K562 (cell line): Measurements from ENCODE around the gene RBM34. TPM values are rescaled to one million over a fixed set of nuclear protein-coding genes. Genes with fewer than 3 reads are reported as not detected.

Source experiments
- CBFA2T2 ChIP-seq: fragments of 450-650 bp; conservative IDR thresholded peaks from 2 replicates; pipeline ENCODE4 v1.6.1; 2017; ENCODE audit warnings: mild to moderate bottlenecking
- CHD2 ChIP-seq: IDR thresholded peaks from 2 replicates; pipeline ENCODE4 v1.6.1; 2011; ENCODE audit warnings: low read depth, low read length
- MYBL2 ChIP-seq, 2 experiments: fragments of 450-650 bp in 1 of 2; sonication (generic) in 1 of 2; formaldehyde crosslinking in 1 of 2; IDR thresholded peaks; 2 replicates each; pipeline versions ENCODE4 v1.6.1 to v1.8.1; 2017 to 2022; ENCODE audit warnings: borderline replicate concordance in 1 of 2, inconsistent platforms in 1 of 2, low read depth in 1 of 2, mild to moderate bottlenecking in 1 of 2, missing genetic modification reagents in 1 of 2, moderate library complexity in 1 of 2
- NR2F6 ChIP-seq: fragments of 450-650 bp; formaldehyde crosslinking; IDR thresholded peaks from 2 replicates; pipeline ENCODE4 v1.4.0; 2020; ENCODE audit warnings: mild to moderate bottlenecking
- SOX6 ChIP-seq: fragments of 450-650 bp; IDR thresholded peaks from 2 replicates; pipeline ENCODE4 v1.6.1; 2014; ENCODE audit warnings: mild to moderate bottlenecking
- TGIF2 ChIP-seq: sonication (generic); formaldehyde crosslinking; IDR thresholded peaks from 2 replicates; pipeline ENCODE4 v1.8.1; 2022; ENCODE audit warnings: mild to moderate bottlenecking, missing genetic modification reagents, moderate library complexity
- ZNF12 ChIP-seq: sonication (generic); formaldehyde crosslinking; IDR thresholded peaks from 2 replicates; pipeline ENCODE4 v1.4.0; 2020; ENCODE audit warnings: mild to moderate bottlenecking, missing genetic modification reagents
- ZNF431 ChIP-seq: sonication (generic); formaldehyde crosslinking; IDR thresholded peaks from 2 replicates; pipeline ENCODE4 v1.8.0; 2022; ENCODE audit warnings: mild to moderate bottlenecking, missing genetic modification reagents
- ZNF668 ChIP-seq: fragments of 250-450 bp; sonication (Bioruptor Pico); IDR thresholded peaks from 2 replicates; pipeline ENCODE4 v1.8.0; 2022; ENCODE audit warnings: mild to moderate bottlenecking, inconsistent platforms
- polyA plus RNA-seq, 8 experiments: library from polyadenylated mRNA; depleted of rRNA in 4 of 8; stranded (reverse) in 5 of 8; unstranded in 3 of 8; fragments of >200 nt; fragmentation: Nextera tagmentation in 2 of 8; fragmentation: Illumina TruSeq in 1 of 8; extraction: Ambion mirVana in 2 of 8; extraction: Trizol in 1 of 8; gene quantifications; 2 replicates each; pipeline versions ENCODE4 v1.2.1 to v1.2.3, GENCODE V29; 2011 to 2014; ENCODE audit warnings: inconsistent platforms in 1 of 8, missing spikeins in 1 of 8
- total RNA-seq, 7 experiments: library from RNA; depleted of rRNA in 6 of 7; stranded (reverse); fragments of >200 nt in 6 of 7; fragmentation: Illumina TruSeq in 2 of 7; extraction: Trizol in 2 of 7; gene quantifications; 2 replicates each; pipeline versions ENCODE4 v1.2.1 to v1.2.3, GENCODE V29; 2011 to 2021; ENCODE audit warnings: low replicate concordance in 1 of 7
- TF ChIP-seq, protein P1 (sequence below): fragments of 450-650 bp; formaldehyde crosslinking; IDR thresholded peaks from 2 replicates; pipeline ENCODE4 v1.4.0; 2022; ENCODE audit warnings: missing genetic modification characterization
- TF ChIP-seq, protein P2 (sequence below): sonication (generic); formaldehyde crosslinking; IDR thresholded peaks from 2 replicates; pipeline ENCODE4 v1.4.0; 2020; ENCODE audit warnings: mild to moderate bottlenecking, missing genetic modification reagents
- TF ChIP-seq, protein P3 (sequence below): sonication (generic); formaldehyde crosslinking; IDR thresholded peaks from 2 replicates; pipeline ENCODE4 v1.5.0; 2020; ENCODE audit warnings: missing genetic modification reagents
- TF ChIP-seq, protein P4 (sequence below): fragments of 250-450 bp; sonication (Bioruptor Pico); IDR thresholded peaks from 2 replicates; pipeline ENCODE4 v1.5.0; 2020; ENCODE audit warnings: mild to moderate bottlenecking
- TF ChIP-seq, protein P5 (sequence below): fragments of 200-800 bp; sonication (Bioruptor generic); IDR thresholded peaks from 2 replicates; pipeline ENCODE4 v1.6.1; 2016; ENCODE audit warnings: missing genetic modification characterization, missing compliant biosample characterization
- TF ChIP-seq, protein P6 (sequence below): fragments of 250-450 bp; sonication (Bioruptor Pico); IDR thresholded peaks from 2 replicates; pipeline ENCODE4 v1.8.0; 2021; ENCODE audit warnings: mild to moderate bottlenecking, moderate library complexity

RBM34 gene
- total and polyA plus RNA-seq, 9 of the 15 experiments (the other 6 are each of a cell fraction or from before 2014, with no cell fraction given), result 64.0 to 178 (median 124) TPM

DNA sequence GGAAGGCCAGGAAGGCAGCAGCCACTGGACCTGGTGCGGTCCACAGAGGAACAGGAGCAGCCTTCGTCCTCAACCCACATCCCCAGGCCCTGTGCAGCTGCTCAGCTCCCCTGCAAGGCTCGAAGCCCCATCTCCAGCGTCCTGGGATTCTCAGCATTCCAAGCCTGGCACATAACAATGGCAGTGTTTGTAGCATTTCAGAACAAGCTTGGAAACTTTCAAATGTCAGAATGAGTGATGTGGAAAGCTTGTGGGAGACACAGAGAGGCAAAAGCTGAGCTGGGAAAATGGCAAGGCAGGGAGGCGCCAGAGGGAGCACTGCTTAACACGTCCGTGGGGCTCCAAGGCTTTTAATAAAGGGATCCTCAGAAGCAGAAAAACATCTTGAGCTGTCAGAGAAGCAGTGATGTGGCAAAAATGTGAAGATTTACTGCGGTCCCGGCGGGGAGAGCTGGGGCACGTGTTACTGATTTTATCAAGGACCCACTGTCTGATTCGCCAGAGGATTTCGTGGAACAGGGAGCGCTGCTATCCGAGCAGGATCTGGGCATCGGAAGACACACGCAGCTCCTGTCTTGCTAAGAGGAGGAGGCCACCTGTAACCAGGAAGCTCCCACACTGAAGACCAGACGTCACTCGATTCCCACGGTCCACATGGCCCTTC is 70.5 kb downstream of the RBM34 start (continued):
- TF ChIP-seq, protein P1, sequence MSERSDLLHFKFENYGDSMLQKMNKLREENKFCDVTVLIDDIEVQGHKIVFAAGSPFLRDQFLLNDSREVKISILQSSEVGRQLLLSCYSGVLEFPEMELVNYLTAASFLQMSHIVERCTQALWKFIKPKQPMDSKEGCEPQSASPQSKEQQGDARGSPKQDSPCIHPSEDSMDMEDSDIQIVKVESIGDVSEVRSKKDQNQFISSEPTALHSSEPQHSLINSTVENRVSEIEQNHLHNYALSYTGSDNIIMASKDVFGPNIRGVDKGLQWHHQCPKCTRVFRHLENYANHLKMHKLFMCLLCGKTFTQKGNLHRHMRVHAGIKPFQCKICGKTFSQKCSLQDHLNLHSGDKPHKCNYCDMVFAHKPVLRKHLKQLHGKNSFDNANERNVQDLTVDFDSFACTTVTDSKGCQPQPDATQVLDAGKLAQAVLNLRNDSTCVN (CRISPR knock-in tag), result no peak
- TF ChIP-seq CBFA2T2, result no peak
- TF ChIP-seq ZNF431, result no peak
- peak; percentile 86 for TF ChIP-seq SOX6
- TF ChIP-seq, protein P2, sequence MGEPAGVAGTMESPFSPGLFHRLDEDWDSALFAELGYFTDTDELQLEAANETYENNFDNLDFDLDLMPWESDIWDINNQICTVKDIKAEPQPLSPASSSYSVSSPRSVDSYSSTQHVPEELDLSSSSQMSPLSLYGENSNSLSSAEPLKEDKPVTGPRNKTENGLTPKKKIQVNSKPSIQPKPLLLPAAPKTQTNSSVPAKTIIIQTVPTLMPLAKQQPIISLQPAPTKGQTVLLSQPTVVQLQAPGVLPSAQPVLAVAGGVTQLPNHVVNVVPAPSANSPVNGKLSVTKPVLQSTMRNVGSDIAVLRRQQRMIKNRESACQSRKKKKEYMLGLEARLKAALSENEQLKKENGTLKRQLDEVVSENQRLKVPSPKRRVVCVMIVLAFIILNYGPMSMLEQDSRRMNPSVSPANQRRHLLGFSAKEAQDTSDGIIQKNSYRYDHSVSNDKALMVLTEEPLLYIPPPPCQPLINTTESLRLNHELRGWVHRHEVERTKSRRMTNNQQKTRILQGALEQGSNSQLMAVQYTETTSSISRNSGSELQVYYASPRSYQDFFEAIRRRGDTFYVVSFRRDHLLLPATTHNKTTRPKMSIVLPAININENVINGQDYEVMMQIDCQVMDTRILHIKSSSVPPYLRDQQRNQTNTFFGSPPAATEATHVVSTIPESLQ (CRISPR knock-in tag), result no peak
- no peak for TF ChIP-seq NR2F6 (CRISPR knock-in tag)
- 0 out of 2 replicates have a peak, but pooled peaks have one; percentile 0 for TF ChIP-seq ZNF668 (CRISPR knock-in tag)
- TF ChIP-seq ZNF12, result no peak
- no peak for TF ChIP-seq CHD2
- TF ChIP-seq MYBL2 (IDR thresholded peaks at IDR 0.05; ENCODE audit: low read depth), result no peak
- no peak for TF ChIP-seq MYBL2 (CRISPR knock-in tag; IDR thresholded peaks at IDR 0.05; ENCODE audit: borderline replicate concordance)
- TF ChIP-seq, protein P3, sequence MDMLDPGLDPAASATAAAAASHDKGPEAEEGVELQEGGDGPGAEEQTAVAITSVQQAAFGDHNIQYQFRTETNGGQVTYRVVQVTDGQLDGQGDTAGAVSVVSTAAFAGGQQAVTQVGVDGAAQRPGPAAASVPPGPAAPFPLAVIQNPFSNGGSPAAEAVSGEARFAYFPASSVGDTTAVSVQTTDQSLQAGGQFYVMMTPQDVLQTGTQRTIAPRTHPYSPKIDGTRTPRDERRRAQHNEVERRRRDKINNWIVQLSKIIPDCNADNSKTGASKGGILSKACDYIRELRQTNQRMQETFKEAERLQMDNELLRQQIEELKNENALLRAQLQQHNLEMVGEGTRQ, result peak; percentile 69
- TF ChIP-seq, protein P4, sequence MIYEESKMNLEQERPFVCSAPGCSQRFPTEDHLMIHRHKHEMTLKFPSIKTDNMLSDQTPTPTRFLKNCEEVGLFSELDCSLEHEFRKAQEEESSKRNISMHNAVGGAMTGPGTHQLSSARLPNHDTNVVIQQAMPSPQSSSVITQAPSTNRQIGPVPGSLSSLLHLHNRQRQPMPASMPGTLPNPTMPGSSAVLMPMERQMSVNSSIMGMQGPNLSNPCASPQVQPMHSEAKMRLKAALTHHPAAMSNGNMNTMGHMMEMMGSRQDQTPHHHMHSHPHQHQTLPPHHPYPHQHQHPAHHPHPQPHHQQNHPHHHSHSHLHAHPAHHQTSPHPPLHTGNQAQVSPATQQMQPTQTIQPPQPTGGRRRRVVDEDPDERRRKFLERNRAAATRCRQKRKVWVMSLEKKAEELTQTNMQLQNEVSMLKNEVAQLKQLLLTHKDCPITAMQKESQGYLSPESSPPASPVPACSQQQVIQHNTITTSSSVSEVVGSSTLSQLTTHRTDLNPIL (CRISPR knock-in tag), result no peak
- TF ChIP-seq, protein P5, sequence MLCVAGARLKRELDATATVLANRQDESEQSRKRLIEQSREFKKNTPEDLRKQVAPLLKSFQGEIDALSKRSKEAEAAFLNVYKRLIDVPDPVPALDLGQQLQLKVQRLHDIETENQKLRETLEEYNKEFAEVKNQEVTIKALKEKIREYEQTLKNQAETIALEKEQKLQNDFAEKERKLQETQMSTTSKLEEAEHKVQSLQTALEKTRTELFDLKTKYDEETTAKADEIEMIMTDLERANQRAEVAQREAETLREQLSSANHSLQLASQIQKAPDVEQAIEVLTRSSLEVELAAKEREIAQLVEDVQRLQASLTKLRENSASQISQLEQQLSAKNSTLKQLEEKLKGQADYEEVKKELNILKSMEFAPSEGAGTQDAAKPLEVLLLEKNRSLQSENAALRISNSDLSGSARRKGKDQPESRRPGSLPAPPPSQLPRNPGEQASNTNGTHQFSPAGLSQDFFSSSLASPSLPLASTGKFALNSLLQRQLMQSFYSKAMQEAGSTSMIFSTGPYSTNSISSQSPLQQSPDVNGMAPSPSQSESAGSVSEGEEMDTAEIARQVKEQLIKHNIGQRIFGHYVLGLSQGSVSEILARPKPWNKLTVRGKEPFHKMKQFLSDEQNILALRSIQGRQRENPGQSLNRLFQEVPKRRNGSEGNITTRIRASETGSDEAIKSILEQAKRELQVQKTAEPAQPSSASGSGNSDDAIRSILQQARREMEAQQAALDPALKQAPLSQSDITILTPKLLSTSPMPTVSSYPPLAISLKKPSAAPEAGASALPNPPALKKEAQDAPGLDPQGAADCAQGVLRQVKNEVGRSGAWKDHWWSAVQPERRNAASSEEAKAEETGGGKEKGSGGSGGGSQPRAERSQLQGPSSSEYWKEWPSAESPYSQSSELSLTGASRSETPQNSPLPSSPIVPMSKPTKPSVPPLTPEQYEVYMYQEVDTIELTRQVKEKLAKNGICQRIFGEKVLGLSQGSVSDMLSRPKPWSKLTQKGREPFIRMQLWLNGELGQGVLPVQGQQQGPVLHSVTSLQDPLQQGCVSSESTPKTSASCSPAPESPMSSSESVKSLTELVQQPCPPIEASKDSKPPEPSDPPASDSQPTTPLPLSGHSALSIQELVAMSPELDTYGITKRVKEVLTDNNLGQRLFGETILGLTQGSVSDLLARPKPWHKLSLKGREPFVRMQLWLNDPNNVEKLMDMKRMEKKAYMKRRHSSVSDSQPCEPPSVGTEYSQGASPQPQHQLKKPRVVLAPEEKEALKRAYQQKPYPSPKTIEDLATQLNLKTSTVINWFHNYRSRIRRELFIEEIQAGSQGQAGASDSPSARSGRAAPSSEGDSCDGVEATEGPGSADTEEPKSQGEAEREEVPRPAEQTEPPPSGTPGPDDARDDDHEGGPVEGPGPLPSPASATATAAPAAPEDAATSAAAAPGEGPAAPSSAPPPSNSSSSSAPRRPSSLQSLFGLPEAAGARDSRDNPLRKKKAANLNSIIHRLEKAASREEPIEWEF, result no peak
- TF ChIP-seq, protein P6, sequence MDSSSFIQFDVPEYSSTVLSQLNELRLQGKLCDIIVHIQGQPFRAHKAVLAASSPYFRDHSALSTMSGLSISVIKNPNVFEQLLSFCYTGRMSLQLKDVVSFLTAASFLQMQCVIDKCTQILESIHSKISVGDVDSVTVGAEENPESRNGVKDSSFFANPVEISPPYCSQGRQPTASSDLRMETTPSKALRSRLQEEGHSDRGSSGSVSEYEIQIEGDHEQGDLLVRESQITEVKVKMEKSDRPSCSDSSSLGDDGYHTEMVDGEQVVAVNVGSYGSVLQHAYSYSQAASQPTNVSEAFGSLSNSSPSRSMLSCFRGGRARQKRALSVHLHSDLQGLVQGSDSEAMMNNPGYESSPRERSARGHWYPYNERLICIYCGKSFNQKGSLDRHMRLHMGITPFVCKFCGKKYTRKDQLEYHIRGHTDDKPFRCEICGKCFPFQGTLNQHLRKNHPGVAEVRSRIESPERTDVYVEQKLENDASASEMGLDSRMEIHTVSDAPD (CRISPR knock-in tag), result no peak
- TF ChIP-seq TGIF2 (CRISPR knock-in tag), result no peak
